Suppressor macrophage treated with lipopolysaccharide for 4 hours (primary cell): ENCODE measurements around the gene HIVEP3.
A peak's percentile ranks its signal among the peaks of the same experiment; 100 is the strongest.

Source experiments
- DNase-seq: peaks from one replicate; pipeline ENCODE4 v3.0.0-alpha.2; 2020

Gene HIVEP3

GRCh38 chr1:41809692-41810091, 109.0 kb downstream of the HIVEP3 start:
- peak; percentile 68 for DNase-seq

- DNase-seq: no peak
Measured at GRCh38 chr1:41807390-41807789, 111.3 kb downstream of the HIVEP3 start.

GRCh38 chr1:41806472-41807155, 112.1 kb downstream of the HIVEP3 start:
- no peak for DNase-seq

- DNase-seq: no peak
Measured at GRCh38 chr1:41805771-41806471, 112.8 kb downstream of the HIVEP3 start.

GRCh38 chr1:41804176-41804575, 114.5 kb downstream of the HIVEP3 start:
- no peak for DNase-seq

GRCh38 chr1:41803656-41804055, 115.1 kb downstream of the HIVEP3 start:
- DNase-seq: no peak

- DNase-seq: peak; percentile 88
Measured at GRCh38 chr1:41802532-41803501, 115.9 kb downstream of the HIVEP3 start.

- DNase-seq: peak; percentile 48
Measured at GRCh38 chr1:41800311-41800829, 118.4 kb downstream of the HIVEP3 start.

GRCh38 chr1:41799723-41800122, 119.0 kb downstream of the HIVEP3 start:
- peak; percentile 30 for DNase-seq

- DNase-seq: no peak
Measured at GRCh38 chr1:41799205-41799604, 119.5 kb downstream of the HIVEP3 start.

GRCh38 chr1:41795205-41795762, 123.4 kb downstream of the HIVEP3 start:
- DNase-seq: peak; percentile 45

- DNase-seq: no peak
Measured at GRCh38 chr1:41794031-41794430, 124.7 kb downstream of the HIVEP3 start.

- no peak for DNase-seq
Measured at GRCh38 chr1:41792485-41792770, 126.3 kb downstream of the HIVEP3 start.

- DNase-seq: no peak
Measured at GRCh38 chr1:41791667-41792484, 126.8 kb downstream of the HIVEP3 start.

- no peak for DNase-seq
Measured at GRCh38 chr1:41790351-41790750, 128.4 kb downstream of the HIVEP3 start.

GRCh38 chr1:41789661-41790330, 128.9 kb downstream of the HIVEP3 start:
- DNase-seq: peak; percentile 76

- DNase-seq: no peak
Measured at GRCh38 chr1:41788427-41788826, 130.3 kb downstream of the HIVEP3 start.

GRCh38 chr1:41784531-41785274, 134.0 kb downstream of the HIVEP3 start:
- peak; percentile 31 for DNase-seq

- peak; percentile 86 for DNase-seq
Measured at GRCh38 chr1:41783189-41783639, 135.5 kb downstream of the HIVEP3 start.

- no peak for DNase-seq
Measured at GRCh38 chr1:41780916-41781315, 137.8 kb downstream of the HIVEP3 start.

GRCh38 chr1:41780322-41780721, 138.4 kb downstream of the HIVEP3 start:
- no peak for DNase-seq
